Measurements from ENCODE around the gene PEF1.

PEF1 gene

GRCh38 chr1:31627301-31627929, 17.3 kb downstream of the PEF1 start:
- DNase-seq, result no peak

- DNase-seq, result no peak
These were observed 18.2 kb downstream of the PEF1 start for GRCh38 chr1:31626223-31627207.

GRCh38 chr1:31625561-31626222, 19.0 kb downstream of the PEF1 start:
- no peak for DNase-seq

GRCh38 chr1:31624731-31625514, 19.8 kb downstream of the PEF1 start:
- DNase-seq, result no peak

- no peak for DNase-seq
These were observed 20.4 kb downstream of the PEF1 start for GRCh38 chr1:31624309-31624708.

- DNase-seq, result no peak
These were observed 21.3 kb downstream of the PEF1 start for GRCh38 chr1:31623365-31623764.

- DNase-seq, result no peak
These were observed 22.6 kb downstream of the PEF1 start for GRCh38 chr1:31621847-31622730.

GRCh38 chr1:31621498-31621820, 23.2 kb downstream of the PEF1 start:
- no peak for DNase-seq

- DNase-seq, result no peak
These were observed 23.8 kb downstream of the PEF1 start for GRCh38 chr1:31620631-31621497.

GRCh38 chr1:31618916-31619846, 25.5 kb downstream of the PEF1 start:
- DNase-seq, result no peak

GRCh38 chr1:31617916-31618746, 26.5 kb downstream of the PEF1 start:
- peak; percentile 12 to 47 for DNase-seq

- DNase-seq, result no peak
These were observed 27.3 kb downstream of the PEF1 start, which contains the start of gene HCRTR1 for GRCh38 chr1:31617218-31617915. Gene HCRTR1, plus strand, starts transcription at chr1:31617689. Its CDS starts 1,504 bp downstream, at chr1:31619193.

GRCh38 chr1:31615939-31616338, 28.7 kb downstream of the PEF1 start:
- DNase-seq, result no peak

- no peak for DNase-seq
These were observed 29.3 kb downstream of the PEF1 start for GRCh38 chr1:31615414-31615813.

- no peak for DNase-seq
These were observed 30.2 kb downstream of the PEF1 start for GRCh38 chr1:31614414-31615005.

- DNase-seq, result no peak
These were observed 35.1 kb downstream of the PEF1 start for GRCh38 chr1:31609514-31610118.

GRCh38 chr1:31607360-31607759, 37.3 kb downstream of the PEF1 start:
- no peak for DNase-seq
